H1 (cell line): ENCODE data around the gene PLA2G15. TPM values are rescaled to one million over a fixed set of nuclear protein-coding genes. Genes with fewer than 3 reads are reported as not detected.

ENCODE experiments used
- CTCF ChIA-PET: fragments of 300-600 bp; sonication (Branson Sonifier 250); formaldehyde crosslinking; loops from one replicate; lab custom pipeline; 2021; ENCODE audit not compliant: partially characterized antibody; lab: Charles Lee
- POLR2A ChIA-PET: fragments of 300-600 bp; sonication (Branson Sonifier 250); formaldehyde crosslinking; loops from one replicate; lab custom pipeline; 2021; ENCODE audit warnings: inconsistent platforms; ENCODE audit not compliant: partially characterized antibody; lab: Charles Lee
- DNase-seq, 2 experiments: peaks; one replicate each; pipeline versions ENCODE4 v3.0.0 to v3.0.0-alpha.2; 2010 to 2022; ENCODE audit warnings: low spot score in 2 of 2, low read depth in 1 of 2, mixed read lengths in 1 of 2
- FAIRE-seq: peaks from 2 replicates; lab custom pipeline; 2011; peaks lifted over from hg19 to GRCh38; lab: Jason Lieb, UNC
- H2AFZ ChIP-seq: 2 replicates; pipeline ENCODE4 v1.8.1; 2012; ENCODE audit warnings: low read length, inconsistent platforms
- H2AK5ac ChIP-seq: 2 replicates; pipeline ENCODE4 v1.6.1; 2013; ENCODE audit warnings: low read depth, low read length
- H2BK120ac ChIP-seq: replicated peaks from 2 replicates; pipeline ENCODE3; 2013; ENCODE audit warnings: low read depth, low read length, inconsistent platforms
- H2BK12ac ChIP-seq: 2 replicates; pipeline ENCODE4 v1.6.1; 2013; ENCODE audit warnings: low read depth, low read length
- H2BK15ac ChIP-seq: 2 replicates; pipeline ENCODE4 v1.6.1; 2013; ENCODE audit warnings: low read length
- H2BK20ac ChIP-seq: 2 replicates; pipeline ENCODE4 v1.6.1; 2013; ENCODE audit warnings: low read length
- H2BK5ac ChIP-seq: 2 replicates; pipeline ENCODE4 v1.6.1; 2013; ENCODE audit warnings: low read depth, low read length
- H3K14ac ChIP-seq: 2 replicates; pipeline ENCODE4 v1.6.1; 2013; ENCODE audit warnings: inconsistent platforms; ENCODE audit not compliant: insufficient read length
- H3K18ac ChIP-seq: 2 replicates; pipeline ENCODE4 v1.6.1; 2013; ENCODE audit warnings: low read length; ENCODE audit errors: extremely low read depth
- H3K23ac ChIP-seq: 2 replicates; pipeline ENCODE4 v1.6.1; 2013; ENCODE audit warnings: inconsistent platforms; ENCODE audit not compliant: insufficient read length
- H3K23me2 ChIP-seq: 2 replicates; pipeline ENCODE4 v1.6.1; 2013; ENCODE audit warnings: low read depth, low read length
- H3K27ac ChIP-seq: 2 replicates; pipeline ENCODE4 v1.6.1; 2011; ENCODE audit warnings: low read depth, low read length, inconsistent platforms
- H3K27me3 ChIP-seq, 4 experiments: replicated peaks in 1 of 4; 1 replicate in 1 of 4; 2 replicates in 3 of 4; pipeline versions ENCODE4 v1.6.1 to v1.8.1; 2011 to 2013; ENCODE audit warnings: low read length in 3 of 4, mild to moderate bottlenecking in 3 of 4, inconsistent platforms in 2 of 4, mixed read lengths in 2 of 4, moderate library complexity in 1 of 4; ENCODE audit not compliant: control insufficient read depth in 3 of 4, insufficient read depth in 3 of 4; ENCODE audit errors: extremely low read depth in 1 of 4
- H3K36me3 ChIP-seq, 4 experiments: 2 replicates each; pipeline versions ENCODE4 v1.6.1 to v1.8.1; 2011 to 2013; ENCODE audit warnings: mild to moderate bottlenecking in 4 of 4, low read length in 3 of 4, moderate library complexity in 2 of 4, control low read depth in 1 of 4, inconsistent platforms in 1 of 4; ENCODE audit not compliant: insufficient read depth in 4 of 4, control insufficient read depth in 2 of 4
- H3K4ac ChIP-seq: replicated peaks from 2 replicates; pipeline ENCODE3; 2013; ENCODE audit warnings: low read length, low read depth, mixed read lengths, inconsistent platforms; ENCODE audit not compliant: insufficient read length
- H3K4me1 ChIP-seq, 4 experiments: replicated peaks in 1 of 4; 1 replicate in 1 of 4; 2 replicates in 3 of 4; pipeline versions ENCODE4 v1.6.1 to v1.8.1; 2011 to 2013; ENCODE audit warnings: low read length in 3 of 4, inconsistent platforms in 2 of 4, mixed read lengths in 1 of 4; ENCODE audit not compliant: insufficient read depth in 4 of 4, control insufficient read depth in 3 of 4
- H3K4me2 ChIP-seq, 2 experiments: 2 replicates each; pipeline versions ENCODE4 v1.6.1 to v1.8.1; 2011 to 2013; ENCODE audit warnings: low read depth in 2 of 2, low read length in 2 of 2, control low read depth in 1 of 2, inconsistent platforms in 1 of 2, mild to moderate bottlenecking in 1 of 2; ENCODE audit not compliant: insufficient read depth in 1 of 2
- H3K4me3 ChIP-seq, 4 experiments: fragments of 200-600, 300-600 bp in 1 of 4; sonication (generic), shearing (Covaris generic), sonication (Bioruptor Twin) in 1 of 4; 2 replicates each; pipeline versions ENCODE4 v1.5.1 to v1.8.1; 2011 to 2016; ENCODE audit warnings: low read length in 4 of 4, low read depth in 3 of 4, control low read depth in 2 of 4, inconsistent platforms in 2 of 4, mild to moderate bottlenecking in 2 of 4, mixed read lengths in 1 of 4, moderate library complexity in 1 of 4; ENCODE audit not compliant: insufficient read depth in 2 of 4; ENCODE audit errors: extremely low read depth in 1 of 4
- H3K56ac ChIP-seq: replicated peaks from 2 replicates; pipeline ENCODE3; 2013; ENCODE audit warnings: low read depth, mild to moderate bottlenecking, mixed read lengths, low read length, inconsistent platforms; ENCODE audit not compliant: insufficient read length
- H3K79me1 ChIP-seq: 2 replicates; pipeline ENCODE4 v1.6.1; 2013; ENCODE audit warnings: low read depth, low read length, control low read depth
- H3K79me2 ChIP-seq, 2 experiments: 2 replicates each; pipeline versions ENCODE4 v1.6.1 to v1.8.1; 2012 to 2013; ENCODE audit warnings: low read length in 2 of 2, mild to moderate bottlenecking in 2 of 2, inconsistent platforms in 1 of 2; ENCODE audit not compliant: insufficient read depth in 2 of 2, control insufficient read depth in 1 of 2
- H3K9ac ChIP-seq, 4 experiments: replicated peaks in 1 of 4; 1 replicate in 1 of 4; 2 replicates in 3 of 4; pipeline versions ENCODE4 v1.6.1 to v1.8.1; 2011 to 2013; ENCODE audit warnings: low read depth in 3 of 4, low read length in 3 of 4, control low read depth in 2 of 4, mild to moderate bottlenecking in 2 of 4, moderate library complexity in 2 of 4, inconsistent platforms in 1 of 4; ENCODE audit errors: extremely low read depth in 1 of 4
- H3K9me3 ChIP-seq, 2 experiments: 2 replicates each; pipeline versions ENCODE4 v1.6.1 to v1.8.1; 2012 to 2013; ENCODE audit warnings: mild to moderate bottlenecking in 2 of 2, moderate library complexity in 2 of 2, control low read depth in 1 of 2, inconsistent platforms in 1 of 2, low read depth in 1 of 2, low read length in 1 of 2, mixed read lengths in 1 of 2; ENCODE audit not compliant: insufficient read depth in 2 of 2
- H4K20me1 ChIP-seq, 2 experiments: replicated peaks in 1 of 2; 2 replicates each; pipeline versions ENCODE3 to v1.8.1; 2011 to 2013; ENCODE audit warnings: inconsistent platforms in 2 of 2, low read length in 2 of 2, mild to moderate bottlenecking in 1 of 2; ENCODE audit not compliant: insufficient read depth in 2 of 2, control insufficient read depth in 1 of 2
- H4K5ac ChIP-seq: 2 replicates; pipeline ENCODE4 v1.6.1; 2013; ENCODE audit warnings: low read length, low read depth, mixed read lengths, inconsistent platforms; ENCODE audit not compliant: insufficient read length
- H4K8ac ChIP-seq: 2 replicates; pipeline ENCODE4 v1.8.0; 2013; ENCODE audit warnings: mild to moderate bottlenecking, moderate library complexity, low read length, inconsistent platforms; ENCODE audit not compliant: insufficient read depth; ENCODE audit errors: extremely low read depth
- H4K91ac ChIP-seq: replicated peaks from 2 replicates; pipeline ENCODE3; 2013; ENCODE audit warnings: low read length, mixed read lengths, inconsistent platforms; ENCODE audit not compliant: insufficient read length
- RNF2 ChIP-seq: fragments of 200-900, 300-1000 bp; sonication (generic); IDR thresholded peaks from 2 replicates; pipeline ENCODE4 v1.7.1; 2016; ENCODE audit warnings: borderline replicate concordance, low read depth, mild to moderate bottlenecking, antibody characterized with exemption, low read length; ENCODE audit not compliant: poor library complexity, severe bottlenecking; ENCODE audit errors: missing control alignments
- SAP30 ChIP-seq: fragments of 300-600 bp; sonication (generic); IDR thresholded peaks from 2 replicates; pipeline ENCODE4 v1.7.1; 2012; ENCODE audit warnings: low read length, moderate library complexity, mild to moderate bottlenecking, inconsistent platforms; ENCODE audit not compliant: insufficient read depth, insufficient replicate concordance
- SIX5 ChIP-seq: IDR thresholded peaks from 2 replicates; pipeline ENCODE4 v1.6.1; 2011; ENCODE audit warnings: mild to moderate bottlenecking, low read depth, low read length
- WGBS, 2 experiments: shearing (Covaris generic) in 1 of 2; methylation state at CpG; one replicate each; pipeline versions ENCODE4 v1.1.6 to v1.1.7; 2013 to 2015; ENCODE audit warnings: low lambda C conversion rate in 2 of 2, mixed read lengths in 2 of 2, inconsistent platforms in 1 of 2, low coverage in 1 of 2, missing lambda C conversion rate in 1 of 2; ENCODE audit not compliant: insufficient replicate concordance in 2 of 2, insufficient coverage in 1 of 2, insufficient read length in 1 of 2; ENCODE audit errors: extremely low coverage in 1 of 2, missing lambda C conversion rate in 1 of 2; 5-methylcytosine and 5-hydroxymethylcytosine counted together
- polyA plus RNA-seq, 7 experiments: library from polyadenylated mRNA; depleted of rRNA in 3 of 7; stranded (reverse) in 5 of 7; unstranded in 2 of 7; fragments of >200 nt in 5 of 7; fragments of 200-250 nt in 2 of 7; gene quantifications; 1 replicate in 5 of 7; 2 replicates in 1 of 7; 4 replicates in 1 of 7; pipeline versions ENCODE4 v1.2.1 to v1.2.3, GENCODE V29; 2011 to 2013; ENCODE audit warnings: missing spikeins in 2 of 7, mixed read lengths in 2 of 7
- total RNA-seq: library from RNA; stranded (reverse); fragmentation: NEBNext Ultra II Directional; extraction: Animal tissue kit (Norgen Biotek cat#: 25700); gene quantifications from 2 replicates; pipeline ENCODE4 v1.2.1, GENCODE V29; 2021
- TF ChIP-seq, protein P1 (sequence below), 3 experiments: IDR thresholded peaks; 1 replicate in 2 of 3; 2 replicates in 1 of 3; pipeline versions ENCODE4 v1.5.1 to v1.6.1; 2011; ENCODE audit warnings: low read length in 3 of 3, mild to moderate bottlenecking in 3 of 3, inconsistent platforms in 2 of 3, low read depth in 1 of 3, moderate library complexity in 1 of 3; ENCODE audit not compliant: insufficient read depth in 1 of 3; ENCODE audit errors: control extremely low read depth in 1 of 3

Gene PLA2G15
- total and polyA plus RNA-seq, 2 of the 8 experiments (the other 6 are each of a cell fraction or from before 2014, with no cell fraction given): 11.2 to 12.0 TPM

- H3K4me3 ChIP-seq: no peak overlapping the region
- H3K36me3 ChIP-seq: peaks cover 0 to 13% (median 5%) of the 10 kb centered on the region in 4 experiments; a peak in 5 of 8 replicates
- ChIA-PET POLR2A (interaction anchor here (0.6 to 4.4 kb wide), 4 partner anchors 16 to 108 kb away, joined by 3 to 13 read pairs (median 6); partner anchors contain the start of gene SLC7A6), CTCF (interaction anchor here (0.6 to 20.4 kb wide), 8 partner anchors 10 to 59 kb away, joined by 3 to 233 read pairs (median 3); partner anchors contain the start of gene SLC7A6)
- H2AK5ac ChIP-seq: no peak overlapping the region
- no peaks in the 10 kb centered on the region for H3K4me1 ChIP-seq
- H3K79me1 ChIP-seq: 0 out of 2 replicates have a peak, but pooled peaks cover 3% of the 10 kb centered on the region
- no peak overlapping the region for H3K4me2 ChIP-seq
- no peak overlapping the region for H3K56ac ChIP-seq
- H3K27ac ChIP-seq: no peak overlapping the region
- H4K5ac ChIP-seq: no peak overlapping the region
- H2BK12ac ChIP-seq: no peak overlapping the region
- no peak overlapping the region for H2AFZ ChIP-seq
- H3K23ac ChIP-seq: no peak overlapping the region
- no peak overlapping the region for H3K18ac ChIP-seq
- no peak overlapping the region for H2BK5ac ChIP-seq
- DNase-seq (no peak), FAIRE-seq (no peak)
- H3K27me3 ChIP-seq: no peaks in the 10 kb centered on the region
- H2BK15ac ChIP-seq: no peak overlapping the region
- H3K23me2 ChIP-seq: no peaks in the 10 kb centered on the region; the same call in 1 of the 2 replicates
- no peaks in the 10 kb centered on the region for H3K79me2 ChIP-seq
- no peak overlapping the region for H3K9ac ChIP-seq
- peaks cover 2 to 9% of the 10 kb centered on the region in 2 experiments for H4K20me1 ChIP-seq
- no peak overlapping the region for H3K4ac ChIP-seq
- no peak overlapping the region for H4K8ac ChIP-seq
- WGBS, 2 experiments: 93% methylated on average over 11 of the region's 11 CpGs; no CpG with 5 or more reads in 1 of the 2 experiments
- no peak overlapping the region for H2BK20ac ChIP-seq
- H4K91ac ChIP-seq: no peak overlapping the region
- H2BK120ac ChIP-seq: no peak overlapping the region
- no peaks in the 10 kb centered on the region for H3K9me3 ChIP-seq
- no peak overlapping the region for H3K14ac ChIP-seq
- TF ChIP-seq RNF2 (no peak), SAP30 (no peak), SIX5 (no peak)
- TF ChIP-seq, protein P1, sequence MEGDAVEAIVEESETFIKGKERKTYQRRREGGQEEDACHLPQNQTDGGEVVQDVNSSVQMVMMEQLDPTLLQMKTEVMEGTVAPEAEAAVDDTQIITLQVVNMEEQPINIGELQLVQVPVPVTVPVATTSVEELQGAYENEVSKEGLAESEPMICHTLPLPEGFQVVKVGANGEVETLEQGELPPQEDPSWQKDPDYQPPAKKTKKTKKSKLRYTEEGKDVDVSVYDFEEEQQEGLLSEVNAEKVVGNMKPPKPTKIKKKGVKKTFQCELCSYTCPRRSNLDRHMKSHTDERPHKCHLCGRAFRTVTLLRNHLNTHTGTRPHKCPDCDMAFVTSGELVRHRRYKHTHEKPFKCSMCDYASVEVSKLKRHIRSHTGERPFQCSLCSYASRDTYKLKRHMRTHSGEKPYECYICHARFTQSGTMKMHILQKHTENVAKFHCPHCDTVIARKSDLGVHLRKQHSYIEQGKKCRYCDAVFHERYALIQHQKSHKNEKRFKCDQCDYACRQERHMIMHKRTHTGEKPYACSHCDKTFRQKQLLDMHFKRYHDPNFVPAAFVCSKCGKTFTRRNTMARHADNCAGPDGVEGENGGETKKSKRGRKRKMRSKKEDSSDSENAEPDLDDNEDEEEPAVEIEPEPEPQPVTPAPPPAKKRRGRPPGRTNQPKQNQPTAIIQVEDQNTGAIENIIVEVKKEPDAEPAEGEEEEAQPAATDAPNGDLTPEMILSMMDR (IDR thresholded peaks at IDR 0.05; ENCODE audit: control extremely low read depth in 1 of 3, insufficient read depth in 1 of 3, low read depth in 1 of 3, low read length in 3 of 3): no peak
- TF ChIP-seq, all 59 proteins: peak for 0
Observed at GRCh38 chr16:68287276-68288251, 42.4 kb downstream of the PLA2G15 start.
